Measurements from ENCODE around the gene KIRREL1.
A peak's percentile ranks its signal among the peaks of the same experiment; 100 is the strongest.

KIRREL1 gene

GRCh38 chr1:158101927-158102326, 108.5 kb downstream of the KIRREL1 start:
- no peak overlapping the region for H3K4me3 ChIP-seq (ENCODE audit: low read length)
- no peak overlapping the region for H3K27ac ChIP-seq (ENCODE audit: low read length)
- no peaks in the 10 kb centered on the region for H3K36me3 ChIP-seq (ENCODE audit: insufficient read depth, low read depth, low read length)
- H3K9me3 ChIP-seq (ENCODE audit: insufficient read depth, low read depth, low read length): no peaks in the 10 kb centered on the region
- no peaks in the 10 kb centered on the region for H3K27me3 ChIP-seq (ENCODE audit: insufficient read depth, low read length)
- H3K4me1 ChIP-seq (ENCODE audit: insufficient read depth, low read length): peaks cover 86% of the 10 kb centered on the region
- H3K9ac ChIP-seq (ENCODE audit: low read depth, low read length): no peak overlapping the region

GRCh38 chr1:158102881-158103674, 109.6 kb downstream of the KIRREL1 start:
- no peaks in the 10 kb centered on the region for H3K36me3 ChIP-seq (ENCODE audit: insufficient read depth, low read depth, low read length)
- H3K27me3 ChIP-seq (ENCODE audit: insufficient read depth, low read length): no peaks in the 10 kb centered on the region
- H3K4me1 ChIP-seq (ENCODE audit: insufficient read depth, low read length): peaks cover 83% of the 10 kb centered on the region
- peak overlapping the region; percentile 38; the same call in 1 of the 2 replicates for H3K4me3 ChIP-seq (ENCODE audit: low read length)
- H3K9ac ChIP-seq (ENCODE audit: low read depth, low read length): peak overlapping the region; percentile 17; the same call in 1 of the 2 replicates
- H3K9me3 ChIP-seq (ENCODE audit: insufficient read depth, low read depth, low read length): no peaks in the 10 kb centered on the region
- H3K27ac ChIP-seq (ENCODE audit: low read length): peak overlapping the region; percentile 74

GRCh38 chr1:158103861-158104522, 110.5 kb downstream of the KIRREL1 start:
- peaks cover 78% of the 10 kb centered on the region for H3K4me1 ChIP-seq (ENCODE audit: insufficient read depth, low read length)
- peak overlapping the region; percentile 74 for H3K27ac ChIP-seq (ENCODE audit: low read length)
- H3K27me3 ChIP-seq (ENCODE audit: insufficient read depth, low read length): no peaks in the 10 kb centered on the region
- H3K9ac ChIP-seq (ENCODE audit: low read depth, low read length): peak overlapping the region; percentile 17; the same call in 1 of the 2 replicates
- peak overlapping the region; percentile 38; the same call in 1 of the 2 replicates for H3K4me3 ChIP-seq (ENCODE audit: low read length)
- H3K9me3 ChIP-seq (ENCODE audit: insufficient read depth, low read depth, low read length): no peaks in the 10 kb centered on the region
- H3K36me3 ChIP-seq (ENCODE audit: insufficient read depth, low read depth, low read length): no peaks in the 10 kb centered on the region

DNA sequence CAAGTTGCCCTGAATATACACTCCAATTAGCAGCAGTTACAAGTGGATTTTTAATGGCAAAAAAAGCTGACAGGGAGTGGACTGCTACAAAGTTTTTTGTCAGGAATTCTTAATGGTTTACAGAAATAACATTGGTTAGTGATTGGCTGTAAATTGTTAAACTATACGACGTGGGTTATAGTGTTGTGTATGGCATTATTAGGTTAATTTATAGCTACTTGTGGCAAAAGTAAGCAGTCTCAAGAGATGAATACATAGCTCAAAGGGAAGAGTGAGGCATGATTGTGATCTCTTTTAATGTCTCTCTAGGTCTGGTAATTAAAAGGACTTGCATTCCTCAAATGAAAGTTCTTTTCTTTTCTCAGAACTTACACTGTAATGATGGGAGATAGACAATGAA, 111.4 kb downstream of the KIRREL1 start:
- Histone ChIP-seq H3K4me3 (ENCODE audit: low read length) (no peak overlapping the region; the same call in 1 of the 2 replicates), H3K27ac (ENCODE audit: low read length) (peak overlapping the region; percentile 74), H3K27me3 (ENCODE audit: insufficient read depth, low read length) (no peaks in the 10 kb centered on the region), H3K9ac (ENCODE audit: low read depth, low read length) (peak overlapping the region; percentile 17; the same call in 1 of the 2 replicates), H3K9me3 (ENCODE audit: insufficient read depth, low read depth, low read length) (no peaks in the 10 kb centered on the region; the same call in 1 of the 2 replicates), H3K4me1 (ENCODE audit: insufficient read depth, low read length) (peaks cover 70% of the 10 kb centered on the region), H3K36me3 (ENCODE audit: insufficient read depth, low read depth, low read length) (no peaks in the 10 kb centered on the region)

DNA sequence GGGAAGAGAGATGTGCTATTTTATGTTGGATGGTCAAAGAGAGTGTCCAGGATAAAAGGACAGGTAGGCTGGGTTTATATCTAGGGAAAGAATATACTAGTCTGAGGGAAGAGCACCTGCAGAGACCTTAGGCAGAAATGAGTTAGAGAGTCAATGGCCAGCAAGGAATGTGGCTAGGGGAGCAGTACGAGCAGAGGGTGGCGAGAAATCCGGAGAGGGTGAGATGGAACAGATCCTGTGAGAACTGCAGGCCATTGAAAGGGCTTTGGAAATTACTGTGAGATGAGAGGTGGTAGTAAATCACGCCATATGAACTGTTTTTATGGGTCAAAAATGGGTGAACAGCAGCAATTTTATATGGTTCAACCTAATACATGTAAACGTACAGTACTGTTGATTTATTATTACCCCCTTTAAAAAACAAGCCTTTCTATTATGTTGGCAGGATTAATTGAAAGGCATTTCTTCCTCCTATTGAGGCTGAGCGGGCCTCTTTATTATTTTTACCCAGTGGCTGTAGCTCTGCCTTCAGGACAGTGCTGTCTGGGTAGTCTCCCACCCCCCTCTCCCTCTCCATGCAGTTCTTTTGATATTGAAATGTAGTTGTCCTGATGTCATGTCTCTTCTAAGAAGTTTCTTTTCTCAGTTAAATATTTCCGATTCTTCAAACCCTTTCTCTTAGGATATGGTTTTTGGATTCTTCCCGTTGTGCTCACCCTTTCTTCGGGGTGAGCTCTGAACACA, 112.1 kb downstream of the KIRREL1 start:
- Histone ChIP-seq H3K9ac (ENCODE audit: low read depth, low read length) (peak overlapping the region; percentile 5; the same call in 1 of the 2 replicates), H3K27me3 (ENCODE audit: insufficient read depth, low read length) (no peaks in the 10 kb centered on the region), H3K27ac (ENCODE audit: low read length) (peak overlapping the region; percentile 49), H3K9me3 (ENCODE audit: insufficient read depth, low read depth, low read length) (no peaks in the 10 kb centered on the region; the same call in 1 of the 2 replicates), H3K4me1 (ENCODE audit: insufficient read depth, low read length) (peaks cover 66% of the 10 kb centered on the region), H3K36me3 (ENCODE audit: insufficient read depth, low read depth, low read length) (no peaks in the 10 kb centered on the region), H3K4me3 (ENCODE audit: low read length) (peak overlapping the region; percentile 16)

- Histone ChIP-seq H3K4me3 (ENCODE audit: low read length) (no peak overlapping the region), H3K9me3 (ENCODE audit: insufficient read depth, low read depth, low read length) (no peaks in the 10 kb centered on the region; the same call in 1 of the 2 replicates), H3K36me3 (ENCODE audit: insufficient read depth, low read depth, low read length) (no peaks in the 10 kb centered on the region), H3K4me1 (ENCODE audit: insufficient read depth, low read length) (peaks cover 48% of the 10 kb centered on the region), H3K27ac (ENCODE audit: low read length) (no peak overlapping the region), H3K27me3 (ENCODE audit: insufficient read depth, low read length) (peaks cover 15% of the 10 kb centered on the region), H3K9ac (ENCODE audit: low read depth, low read length) (no peak overlapping the region)
These were observed 114.5 kb downstream of the KIRREL1 start for GRCh38 chr1:158107916-158108315.

DNA sequence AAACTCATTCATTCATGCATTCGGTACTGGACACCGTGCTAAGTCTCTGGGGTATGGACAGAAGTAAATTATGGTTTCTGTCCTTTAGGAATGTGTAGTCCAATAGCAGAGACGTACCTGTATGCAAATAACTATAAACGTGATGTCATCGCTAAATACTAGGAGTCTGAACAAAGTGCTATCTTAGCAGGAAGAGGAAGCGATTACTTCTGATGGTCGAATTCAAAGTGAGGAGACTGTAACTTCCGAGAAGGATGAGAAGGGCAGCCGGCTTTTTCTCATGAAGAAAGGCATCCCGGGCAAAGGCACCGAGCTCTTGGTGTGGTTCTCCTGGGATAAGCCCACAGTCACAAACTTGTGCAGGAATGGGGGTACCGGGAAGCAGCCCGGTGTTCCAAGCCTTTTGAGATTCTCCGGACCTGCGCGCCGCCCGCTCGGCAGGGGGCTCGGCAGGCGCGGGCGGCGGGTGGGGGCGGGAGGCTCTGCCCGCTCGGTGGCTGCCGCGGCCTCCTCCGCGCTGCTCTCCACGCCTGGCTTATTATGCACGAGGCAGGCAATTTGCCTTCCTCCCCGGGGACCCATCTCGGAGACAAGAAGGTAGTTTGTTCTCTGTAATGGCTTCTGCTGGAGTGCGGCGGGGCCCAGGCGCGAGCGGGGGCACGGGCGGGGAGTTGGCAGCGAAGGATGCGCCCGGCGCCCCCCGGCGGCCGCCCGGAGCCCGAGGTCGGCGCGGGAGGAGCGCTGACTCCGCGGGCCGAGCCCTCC, 119.7 kb downstream of the KIRREL1 start:
- H3K4me3 ChIP-seq (ENCODE audit: low read length): peak overlapping the region; percentile 71
- H3K27me3 ChIP-seq (ENCODE audit: insufficient read depth, low read length): peaks cover 39% of the 10 kb centered on the region
- peaks cover 12% of the 10 kb centered on the region; the same call in 1 of the 2 replicates for H3K4me1 ChIP-seq (ENCODE audit: insufficient read depth, low read length)
- no peaks in the 10 kb centered on the region; the same call in 1 of the 2 replicates for H3K9me3 ChIP-seq (ENCODE audit: insufficient read depth, low read depth, low read length)
- H3K27ac ChIP-seq (ENCODE audit: low read length): no peak overlapping the region
- H3K9ac ChIP-seq (ENCODE audit: low read depth, low read length): peak overlapping the region; percentile 42; the same call in 1 of the 2 replicates
- H3K36me3 ChIP-seq (ENCODE audit: insufficient read depth, low read depth, low read length): no peaks in the 10 kb centered on the region

DNA sequence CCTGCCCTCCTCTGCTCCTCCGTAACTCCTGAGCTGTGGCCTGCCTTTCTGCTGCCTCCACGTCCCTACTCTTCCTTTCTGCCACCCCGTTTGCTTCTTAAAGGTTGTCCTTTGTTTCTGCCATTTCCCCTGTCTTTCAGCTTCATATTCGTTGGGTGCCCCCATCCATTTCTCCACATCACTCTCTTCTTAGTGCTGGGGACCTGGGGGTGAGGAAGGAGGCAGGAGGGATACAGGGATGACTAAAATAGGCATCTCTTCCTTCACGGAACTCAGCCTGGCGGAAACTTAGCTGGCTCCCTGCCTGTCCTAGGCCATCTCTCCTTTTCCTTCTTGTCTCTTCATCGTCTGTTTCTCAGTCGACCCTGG, 120.3 kb downstream of the KIRREL1 start:
- H3K9me3 ChIP-seq (ENCODE audit: insufficient read depth, low read depth, low read length): no peaks in the 10 kb centered on the region; the same call in 1 of the 2 replicates
- H3K27ac ChIP-seq (ENCODE audit: low read length): no peak overlapping the region
- no peaks in the 10 kb centered on the region for H3K36me3 ChIP-seq (ENCODE audit: insufficient read depth, low read depth, low read length)
- H3K27me3 ChIP-seq (ENCODE audit: insufficient read depth, low read length): peaks cover 39% of the 10 kb centered on the region
- H3K4me3 ChIP-seq (ENCODE audit: low read length): peak overlapping the region; percentile 71
- peak overlapping the region; percentile 42; the same call in 1 of the 2 replicates for H3K9ac ChIP-seq (ENCODE audit: low read depth, low read length)
- H3K4me1 ChIP-seq (ENCODE audit: insufficient read depth, low read length): peaks cover 15% of the 10 kb centered on the region; the same call in 1 of the 2 replicates

GRCh38 chr1:158115126-158115525, 121.7 kb downstream of the KIRREL1 start:
- Histone ChIP-seq H3K9me3 (ENCODE audit: insufficient read depth, low read depth, low read length) (no peaks in the 10 kb centered on the region), H3K9ac (ENCODE audit: low read depth, low read length) (no peak overlapping the region), H3K27me3 (ENCODE audit: insufficient read depth, low read length) (peaks cover 39% of the 10 kb centered on the region), H3K36me3 (ENCODE audit: insufficient read depth, low read depth, low read length) (no peaks in the 10 kb centered on the region), H3K4me3 (ENCODE audit: low read length) (no peak overlapping the region), H3K4me1 (ENCODE audit: insufficient read depth, low read length) (peaks cover 20% of the 10 kb centered on the region; the same call in 1 of the 2 replicates), H3K27ac (ENCODE audit: low read length) (no peak overlapping the region)

GRCh38 chr1:158116311-158117167, 123.1 kb downstream of the KIRREL1 start:
- no peaks in the 10 kb centered on the region for H3K36me3 ChIP-seq (ENCODE audit: insufficient read depth, low read depth, low read length)
- H3K4me1 ChIP-seq (ENCODE audit: insufficient read depth, low read length): peaks cover 22% of the 10 kb centered on the region; the same call in 1 of the 2 replicates
- no peaks in the 10 kb centered on the region for H3K9me3 ChIP-seq (ENCODE audit: insufficient read depth, low read depth, low read length)
- no peak overlapping the region for H3K9ac ChIP-seq (ENCODE audit: low read depth, low read length)
- peaks cover 38% of the 10 kb centered on the region for H3K27me3 ChIP-seq (ENCODE audit: insufficient read depth, low read length)
- no peak overlapping the region for H3K27ac ChIP-seq (ENCODE audit: low read length)
- no peak overlapping the region for H3K4me3 ChIP-seq (ENCODE audit: low read length)

Measured in iPS-20b (cell line).